PC-9 (cell line): ENCODE results near the gene ATIC. TPM values are rescaled to one million over a fixed set of nuclear protein-coding genes. Genes with fewer than 3 reads are reported as not detected.

Experiments used
- BruUV-seq: library from RNA; stranded (reverse); fragments of 400-500 nt; replicated peaks from 2 replicates; lab custom pipeline; 2021; lab: Mats Ljungman, UMichigan
- CTCF ChIA-PET: fragments of 300-600 bp; sonication (Branson Sonifier 250); formaldehyde crosslinking; loops from one replicate; lab custom pipeline; 2022; ENCODE audit warnings: antibody characterized with exemption; lab: Charles Lee
- POLR2A ChIA-PET: fragments of 300-600 bp; sonication (Branson Sonifier 250); formaldehyde crosslinking; loops from one replicate; lab custom pipeline; 2022; ENCODE audit warnings: antibody characterized with exemption; ENCODE audit not compliant: unreplicated experiment; lab: Charles Lee
- DNase-seq, 2 experiments: peaks; one replicate each; pipeline versions ENCODE4 v3.0.0 to v3.0.0-alpha.2; 2015 to 2022; ENCODE audit warnings: mixed read lengths in 1 of 2
- H2AFZ ChIP-seq: fragments of 200-600 bp; sonication (generic); 2 replicates; pipeline ENCODE4 v1.8.1; 2017; ENCODE audit warnings: antibody characterized with exemption
- H3F3A ChIP-seq: fragments of 200-600 bp; sonication (generic); 2 replicates; pipeline ENCODE4 v1.8.1; 2017; ENCODE audit warnings: antibody characterized with exemption, mild to moderate bottlenecking, low read depth; ENCODE audit not compliant: insufficient read depth
- H3K27ac ChIP-seq: fragments of 200-600 bp; sonication (generic); 2 replicates; pipeline ENCODE4 v1.6.1; 2016; ENCODE audit warnings: mixed run types
- H3K27me3 ChIP-seq: fragments of 200-600 bp; sonication (generic); 2 replicates; pipeline ENCODE4 v1.6.1; 2016; ENCODE audit warnings: low read depth, mixed run types; ENCODE audit not compliant: insufficient read depth
- H3K36me3 ChIP-seq: fragments of 200-600 bp; sonication (generic); 2 replicates; pipeline ENCODE4 v1.6.1; 2016; ENCODE audit warnings: low read depth, mixed run types
- H3K4me1 ChIP-seq: fragments of 200-600 bp; sonication (generic); replicated peaks from 2 replicates; pipeline ENCODE4 v1.6.1; 2016; ENCODE audit warnings: mixed run types; ENCODE audit not compliant: insufficient read depth
- H3K4me2 ChIP-seq: fragments of 200-600 bp; sonication (generic); 2 replicates; pipeline ENCODE4 v1.6.1; 2017; ENCODE audit warnings: mixed run types
- H3K4me3 ChIP-seq: fragments of 200-600 bp; sonication (generic); 2 replicates; pipeline ENCODE4 v1.6.1; 2016; ENCODE audit warnings: mixed run types
- H3K79me2 ChIP-seq: fragments of 200-600 bp; sonication (generic); 2 replicates; pipeline ENCODE4 v1.6.1; 2017; ENCODE audit warnings: low read depth, mixed run types
- H3K9me2 ChIP-seq: fragments of 200-600 bp; sonication (generic); 2 replicates; pipeline ENCODE4 v1.8.1; 2017; ENCODE audit warnings: mild to moderate bottlenecking; ENCODE audit not compliant: insufficient read depth
- H3K9me3 ChIP-seq: fragments of 200-600 bp; sonication (generic); 2 replicates; pipeline ENCODE4 v1.8.1; 2016; ENCODE audit warnings: low read depth; ENCODE audit not compliant: insufficient read depth
- H4K20me1 ChIP-seq: fragments of 200-600 bp; sonication (generic); 2 replicates; pipeline ENCODE4 v1.8.1; 2017; ENCODE audit not compliant: insufficient read depth
- CTCF ChIP-seq: fragments of 200-600 bp; sonication (generic); conservative IDR thresholded peaks from 2 replicates; pipeline ENCODE4 v1.6.1; 2017; ENCODE audit warnings: mixed run types, antibody characterized with exemption, mild to moderate bottlenecking, moderate library complexity
- EZH2 ChIP-seq: fragments of 200-600 bp; sonication (generic); IDR thresholded peaks from 2 replicates; pipeline ENCODE4 v1.8.0; 2017; ENCODE audit warnings: antibody characterized with exemption, low read depth
- intact Hi-C: fragments of 100-400 bp; cut with micrococcal nuclease; formaldehyde crosslinking; loops from one replicate; pipeline ENCODE4 v1.10.0; 2022; ENCODE audit not compliant: unreplicated experiment
- total RNA-seq: library from RNA; stranded (reverse); gene quantifications from 2 replicates; pipeline ENCODE4 v1.2.3, GENCODE V29; 2021

ATIC gene
- total RNA-seq, 1 experiment from 2014 or later, result 290 TPM

- ChIA-PET POLR2A (no interaction called here), CTCF (no interaction called here)
- H3K9me3 ChIP-seq, result no peaks in the 10 kb centered on the region
- H3K36me3 ChIP-seq, result peaks cover 10% of the 10 kb centered on the region; the same call in 1 of the 2 replicates
- H3F3A ChIP-seq, result no peaks in the 10 kb centered on the region
- no peaks in the 10 kb centered on the region for H4K20me1 ChIP-seq
- no TSS peak for BruUV-seq
- DNase-seq, result no peak
- H3K27ac ChIP-seq, result no peak overlapping the region
- H3K4me1 ChIP-seq, result no peaks in the 10 kb centered on the region
- no peak overlapping the region for H3K4me3 ChIP-seq
- H3K27me3 ChIP-seq, result no peaks in the 10 kb centered on the region
- H3K9me2 ChIP-seq, result no peaks in the 10 kb centered on the region
- no peak overlapping the region for H3K4me2 ChIP-seq
- TF ChIP-seq CTCF (no peak), EZH2 (no peak)
- H2AFZ ChIP-seq, result no peak overlapping the region
- no peaks in the 10 kb centered on the region for H3K79me2 ChIP-seq
- intact Hi-C loops, result no loop called here
These were observed 51.2 kb downstream of the ATIC start for GRCh38 chr2:215363039-215363438.

- Histone ChIP-seq H3K4me1 (no peaks in the 10 kb centered on the region), H3F3A (no peaks in the 10 kb centered on the region), H3K4me2 (no peak overlapping the region), H3K9me2 (no peaks in the 10 kb centered on the region), H3K27ac (no peak overlapping the region), H3K79me2 (no peaks in the 10 kb centered on the region), H3K27me3 (no peaks in the 10 kb centered on the region), H3K36me3 (peaks cover 10% of the 10 kb centered on the region; the same call in 1 of the 2 replicates), H4K20me1 (no peaks in the 10 kb centered on the region), H3K4me3 (no peak overlapping the region), H3K9me3 (no peaks in the 10 kb centered on the region), H2AFZ (no peak overlapping the region)
- intact Hi-C loops, result no loop called here
- BruUV-seq, result no TSS peak
- CTCF ChIA-PET, result no interaction called here
- POLR2A ChIA-PET, result no interaction called here
- TF ChIP-seq CTCF, result no peak
- TF ChIP-seq EZH2, result no peak
- no peak for DNase-seq
These were observed 51.8 kb downstream of the ATIC start for GRCh38 chr2:215363461-215364156.

- BruUV-seq, result no TSS peak
- ChIA-PET CTCF (no interaction called here), POLR2A (no interaction called here)
- no peaks in the 10 kb centered on the region for H3F3A ChIP-seq
- H3K36me3 ChIP-seq, result peaks cover 10% of the 10 kb centered on the region; the same call in 1 of the 2 replicates
- no peak overlapping the region for H3K27ac ChIP-seq
- H3K4me2 ChIP-seq, result no peak overlapping the region
- no peak for DNase-seq
- H3K79me2 ChIP-seq, result no peaks in the 10 kb centered on the region
- no peak overlapping the region for H3K4me3 ChIP-seq
- no peaks in the 10 kb centered on the region for H3K4me1 ChIP-seq
- no peak overlapping the region for H2AFZ ChIP-seq
- H4K20me1 ChIP-seq, result no peaks in the 10 kb centered on the region
- TF ChIP-seq EZH2, result no peak
- TF ChIP-seq CTCF, result no peak
- intact Hi-C loops, result no loop called here
- H3K9me2 ChIP-seq, result no peaks in the 10 kb centered on the region
- H3K9me3 ChIP-seq, result no peaks in the 10 kb centered on the region
- H3K27me3 ChIP-seq, result no peaks in the 10 kb centered on the region
These were observed 52.6 kb downstream of the ATIC start for GRCh38 chr2:215364157-215365155.
